ENCODE results near the gene C20orf96.
"Not testable (repeated sequence)": the region's sequence is repeated elsewhere in the genome, so short reads cannot be mapped to it uniquely, and the experiment has no call there.

DNA sequence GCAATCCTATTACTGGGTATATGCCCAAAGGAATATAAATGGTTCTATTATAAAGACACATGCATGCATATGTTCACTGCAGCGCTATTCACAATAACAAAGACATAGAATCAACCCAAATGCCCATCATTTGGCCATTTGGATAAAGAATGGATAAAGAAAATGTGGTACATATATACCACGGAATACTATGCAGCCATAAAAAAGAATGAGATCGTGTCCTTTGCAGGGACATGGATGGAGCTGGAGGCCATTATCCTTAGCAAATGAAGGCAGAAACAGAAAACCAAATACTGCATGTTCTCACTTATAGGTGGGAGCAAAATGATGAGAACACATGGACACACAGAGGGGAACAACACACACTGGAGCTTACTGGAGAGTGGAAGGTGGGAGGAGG lies 64.7 kb downstream of the C20orf96 start:
- TF ChIP-seq CTCF (IDR thresholded peaks at IDR 0.05; ENCODE audit: borderline replicate concordance, extremely low read depth, low read length, poor library complexity, severe bottlenecking); EZH2 (IDR thresholded peaks at IDR 0.05; ENCODE audit: borderline replicate concordance, low read depth, low read length, severe bottlenecking): not testable (repeated sequence)

Measured in DND-41 (cell line).